ENCODE measurements around the gene ZNF419. TPM values are rescaled to one million over a fixed set of nuclear protein-coding genes. Genes with fewer than 3 reads are reported as not detected.

Gene ZNF419
- total and polyA plus RNA-seq, 2 donors (not counting 3 experiments of a cell fraction or from before 2014, with no cell fraction given): 6.3 to 6.4 TPM

- no peaks in the 10 kb centered on the region for H3K9me3 ChIP-seq (replicated peaks; ENCODE audit: control insufficient read depth, insufficient read depth, low read length)
- no peaks in the 10 kb centered on the region for H3K79me2 ChIP-seq (ENCODE audit: control insufficient read depth, insufficient read depth, low read length)
- dilution Hi-C loops (cut with MboI; ENCODE audit: extremely low pct_ligation_motif_present, low sequenced_read_pairs): no loop called here
- H3K27me3 ChIP-seq (ENCODE audit: control insufficient read depth in 2 of 2, insufficient read depth in 2 of 2, low read length in 2 of 2): no peaks in the 10 kb centered on the region
- peak within 1 kb of the TSS; percentile 7 for H3K27ac ChIP-seq (ENCODE audit: insufficient read depth, low read depth, low read length)
- no peaks in the 10 kb centered on the region for H3K9me1 ChIP-seq (replicated peaks; ENCODE audit: control insufficient read depth, extremely low read depth, insufficient read depth, low read length)
- H4K20me1 ChIP-seq (replicated peaks; ENCODE audit: control insufficient read depth, extremely low read depth, insufficient read depth, low read length): no peaks in the 10 kb centered on the region
- peaks cover 3% of the 10 kb centered on the region for H3K4me1 ChIP-seq (ENCODE audit: control insufficient read depth, extremely low read depth, insufficient read depth, low read length)
- H3K4me3 ChIP-seq (replicated peaks in 1 of 3; ENCODE audit: insufficient read depth in 1 of 3, low read depth in 1 of 3, low read length in 3 of 3): peak within 1 kb of the TSS; percentile 47 to 69 (median 63)
- TF ChIP-seq EZH2 (IDR thresholded peaks at IDR 0.05; ENCODE audit: borderline replicate concordance, low read depth, low read length, severe bottlenecking) (no peak), FOS (IDR thresholded peaks at IDR 0.05; ENCODE audit: borderline replicate concordance, insufficient read depth, low read length) (no peak), POLR2A (IDR thresholded peaks at IDR 0.05; ENCODE audit: low read depth, low read length) (no peak), MYC (IDR thresholded peaks at IDR 0.05; ENCODE audit: low read depth, low read length) (no peak), POLR2AphosphoS5 (IDR thresholded peaks at IDR 0.05; ENCODE audit: insufficient read depth, low read depth, low read length) (no peak), GATA2 (IDR thresholded peaks at IDR 0.05; ENCODE audit: insufficient read depth, insufficient read length, low read depth, low read length) (no peak), MAX (IDR thresholded peaks at IDR 0.05; ENCODE audit: insufficient read depth, insufficient read length) (no peak), JUN (IDR thresholded peaks at IDR 0.05; ENCODE audit: borderline replicate concordance, insufficient read depth, insufficient read length, low read depth) (no peak)
- TF ChIP-seq, protein P1, sequence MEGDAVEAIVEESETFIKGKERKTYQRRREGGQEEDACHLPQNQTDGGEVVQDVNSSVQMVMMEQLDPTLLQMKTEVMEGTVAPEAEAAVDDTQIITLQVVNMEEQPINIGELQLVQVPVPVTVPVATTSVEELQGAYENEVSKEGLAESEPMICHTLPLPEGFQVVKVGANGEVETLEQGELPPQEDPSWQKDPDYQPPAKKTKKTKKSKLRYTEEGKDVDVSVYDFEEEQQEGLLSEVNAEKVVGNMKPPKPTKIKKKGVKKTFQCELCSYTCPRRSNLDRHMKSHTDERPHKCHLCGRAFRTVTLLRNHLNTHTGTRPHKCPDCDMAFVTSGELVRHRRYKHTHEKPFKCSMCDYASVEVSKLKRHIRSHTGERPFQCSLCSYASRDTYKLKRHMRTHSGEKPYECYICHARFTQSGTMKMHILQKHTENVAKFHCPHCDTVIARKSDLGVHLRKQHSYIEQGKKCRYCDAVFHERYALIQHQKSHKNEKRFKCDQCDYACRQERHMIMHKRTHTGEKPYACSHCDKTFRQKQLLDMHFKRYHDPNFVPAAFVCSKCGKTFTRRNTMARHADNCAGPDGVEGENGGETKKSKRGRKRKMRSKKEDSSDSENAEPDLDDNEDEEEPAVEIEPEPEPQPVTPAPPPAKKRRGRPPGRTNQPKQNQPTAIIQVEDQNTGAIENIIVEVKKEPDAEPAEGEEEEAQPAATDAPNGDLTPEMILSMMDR (IDR thresholded peaks at IDR 0.05; ENCODE audit: extremely low read depth in 1 of 2, insufficient read depth in 1 of 2, low read depth in 1 of 2, low read length in 2 of 2): no peak
- ChIA-PET CTCF (no interaction called here), POLR2A (interaction anchor here (1.3 kb wide), 1 partner anchor 28 kb away, joined by 4 read pairs; the partner anchor contains the start of gene ZNF773)
- TSS peak; percentile 69 for BruUV-seq (replicated peaks)
- H2AFZ ChIP-seq (ENCODE audit: low read depth, low read length): peak within 1 kb of the TSS; percentile 92
- intact Hi-C loops (cut with micrococcal nuclease): loop anchor here (2.0 to 5.0 kb wide), 2 partner anchors 29 to 50 kb away; partner anchors contain the start of genes ZNF416 and ZNF773
- H3K36me3 ChIP-seq (ENCODE audit: control insufficient read depth in 2 of 2, extremely low read depth in 1 of 2, insufficient read depth in 2 of 2, low read length in 2 of 2): peaks cover 0 to 3% of the 10 kb centered on the region in 2 experiments
- DNase-seq (ENCODE audit: low read depth, low spot score) (peak; percentile 86), FAIRE-seq (peak; percentile 93)
- peak within 1 kb of the TSS; percentile 41 for H3K9ac ChIP-seq (replicated peaks; ENCODE audit: extremely low read depth, insufficient read depth, low read length)
- H3K4me2 ChIP-seq (ENCODE audit: insufficient read depth, low read length): peak within 1 kb of the TSS; percentile 37
Measured at GRCh38 chr19:57527136-57527881, 39.8 kb downstream of the ZNF419 start, which contains the start of gene ZNF549. Gene ZNF549, plus strand, starts transcription at chr19:57527356. Its CDS starts 218 bp downstream, at chr19:57527574.
